Right atrium auricular region (tissue), 2 donors: ENCODE data around the gene COL25A1. TPM values are rescaled to one million over a fixed set of nuclear protein-coding genes. Genes with fewer than 3 reads are reported as not detected.

ENCODE experiments used
- DNase-seq: peaks from one replicate; pipeline ENCODE4 v3.0.0-alpha.2; 2019; ENCODE audit warnings: low spot score
- H3K27ac ChIP-seq, 2 donors: fragments of 200-600 bp; sonication (generic); 1 replicate in 1 of 2; 2 replicates in 1 of 2; pipeline ENCODE4 v1.5.1; 2016 to 2019
- H3K27me3 ChIP-seq, 2 donors: fragments of 200-600 bp; sonication (generic); one replicate each; pipeline versions ENCODE4 v1.5.1 to v1.6.0; 2017 to 2019
- H3K36me3 ChIP-seq: fragments of 200-600 bp; sonication (generic); one replicate; pipeline ENCODE4 v1.5.1; 2016
- H3K4me1 ChIP-seq, 2 donors: fragments of 200-600 bp; sonication (generic); one replicate each; pipeline versions ENCODE4 v1.5.1 to v1.6.0; 2017 to 2019
- H3K4me3 ChIP-seq, 2 donors: fragments of 200-600 bp; sonication (generic); 1 replicate in 1 of 2; 2 replicates in 1 of 2; pipeline ENCODE4 v1.5.1; 2017 to 2019; ENCODE audit warnings: mild to moderate bottlenecking in 1 of 2, moderate library complexity in 1 of 2
- H3K9me3 ChIP-seq, 2 donors: fragments of 200-600 bp; sonication (generic); one replicate each; pipeline ENCODE4 v1.5.1; 2019
- total RNA-seq, 2 donors: library from RNA; depleted of rRNA; stranded (reverse); fragments of >200 nt; gene quantifications; one replicate each; pipeline ENCODE4 v1.1.0, GENCODE V29; 2016
- TF ChIP-seq, protein P1 (sequence below), 2 donors: fragments of 200-600 bp; sonication (generic); IDR thresholded peaks; one replicate each; pipeline ENCODE4 v1.5.1; 2019; ENCODE audit warnings: antibody characterized with exemption in 2 of 2

Gene COL25A1
- total RNA-seq, 2 donors from 2014 or later: 0.26 to 0.59 TPM

- H3K27me3 ChIP-seq: no peaks in the 10 kb centered on the region
- H3K4me3 ChIP-seq: no peak overlapping the region
- H3K4me1 ChIP-seq: no peaks in the 10 kb centered on the region
- no peak for DNase-seq
- TF ChIP-seq, protein P1, sequence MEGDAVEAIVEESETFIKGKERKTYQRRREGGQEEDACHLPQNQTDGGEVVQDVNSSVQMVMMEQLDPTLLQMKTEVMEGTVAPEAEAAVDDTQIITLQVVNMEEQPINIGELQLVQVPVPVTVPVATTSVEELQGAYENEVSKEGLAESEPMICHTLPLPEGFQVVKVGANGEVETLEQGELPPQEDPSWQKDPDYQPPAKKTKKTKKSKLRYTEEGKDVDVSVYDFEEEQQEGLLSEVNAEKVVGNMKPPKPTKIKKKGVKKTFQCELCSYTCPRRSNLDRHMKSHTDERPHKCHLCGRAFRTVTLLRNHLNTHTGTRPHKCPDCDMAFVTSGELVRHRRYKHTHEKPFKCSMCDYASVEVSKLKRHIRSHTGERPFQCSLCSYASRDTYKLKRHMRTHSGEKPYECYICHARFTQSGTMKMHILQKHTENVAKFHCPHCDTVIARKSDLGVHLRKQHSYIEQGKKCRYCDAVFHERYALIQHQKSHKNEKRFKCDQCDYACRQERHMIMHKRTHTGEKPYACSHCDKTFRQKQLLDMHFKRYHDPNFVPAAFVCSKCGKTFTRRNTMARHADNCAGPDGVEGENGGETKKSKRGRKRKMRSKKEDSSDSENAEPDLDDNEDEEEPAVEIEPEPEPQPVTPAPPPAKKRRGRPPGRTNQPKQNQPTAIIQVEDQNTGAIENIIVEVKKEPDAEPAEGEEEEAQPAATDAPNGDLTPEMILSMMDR (IDR thresholded peaks at IDR 0.05): no peak
- no peaks in the 10 kb centered on the region for H3K36me3 ChIP-seq
- no peak overlapping the region for H3K27ac ChIP-seq
- H3K9me3 ChIP-seq: no peaks in the 10 kb centered on the region
Measured at GRCh38 chr4:109229028-109229427, 73.4 kb downstream of the COL25A1 start.

- H3K4me1 ChIP-seq: no peaks in the 10 kb centered on the region
- no peaks in the 10 kb centered on the region for H3K27me3 ChIP-seq
- no peak overlapping the region for H3K4me3 ChIP-seq
- H3K9me3 ChIP-seq: no peaks in the 10 kb centered on the region
- TF ChIP-seq, protein P1 (IDR thresholded peaks at IDR 0.05): no peak
- no peak overlapping the region for H3K27ac ChIP-seq
- no peak for DNase-seq
- H3K36me3 ChIP-seq: no peaks in the 10 kb centered on the region
Measured at GRCh38 chr4:109218288-109218687, 84.2 kb downstream of the COL25A1 start.

GRCh38 chr4:109216085-109216696, 86.3 kb downstream of the COL25A1 start:
- Histone ChIP-seq H3K4me3 (no peak overlapping the region), H3K36me3 (no peaks in the 10 kb centered on the region), H3K4me1 (no peaks in the 10 kb centered on the region), H3K27ac (no peak overlapping the region), H3K27me3 (no peaks in the 10 kb centered on the region), H3K9me3 (no peaks in the 10 kb centered on the region)
- TF ChIP-seq, protein P1 (IDR thresholded peaks at IDR 0.05): no peak
- no peak for DNase-seq

DNA sequence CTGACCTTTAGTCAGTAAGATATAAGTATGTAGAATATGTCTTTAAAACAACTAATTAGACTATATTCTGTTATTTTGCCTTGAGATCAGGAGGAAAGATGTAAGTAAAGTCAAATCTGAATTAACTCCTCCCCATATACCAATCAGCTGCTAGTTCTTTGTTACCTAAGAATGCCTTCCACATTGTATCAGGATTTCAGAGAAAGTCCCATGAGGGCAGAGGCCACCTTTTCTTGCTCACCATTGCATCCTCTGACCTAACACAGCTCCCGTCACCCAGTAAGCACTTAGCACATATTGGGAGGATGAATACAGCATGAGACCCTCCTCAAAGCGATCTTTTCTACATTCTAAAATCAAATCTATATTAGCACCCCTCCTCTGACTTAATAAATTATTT, 87.0 kb downstream of the COL25A1 start:
- Histone ChIP-seq H3K4me3 (no peak overlapping the region), H3K9me3 (no peaks in the 10 kb centered on the region), H3K36me3 (no peaks in the 10 kb centered on the region), H3K4me1 (no peaks in the 10 kb centered on the region), H3K27ac (no peak overlapping the region), H3K27me3 (no peaks in the 10 kb centered on the region)
- no peak for DNase-seq
- TF ChIP-seq, protein P1 (IDR thresholded peaks at IDR 0.05): no peak

DNA sequence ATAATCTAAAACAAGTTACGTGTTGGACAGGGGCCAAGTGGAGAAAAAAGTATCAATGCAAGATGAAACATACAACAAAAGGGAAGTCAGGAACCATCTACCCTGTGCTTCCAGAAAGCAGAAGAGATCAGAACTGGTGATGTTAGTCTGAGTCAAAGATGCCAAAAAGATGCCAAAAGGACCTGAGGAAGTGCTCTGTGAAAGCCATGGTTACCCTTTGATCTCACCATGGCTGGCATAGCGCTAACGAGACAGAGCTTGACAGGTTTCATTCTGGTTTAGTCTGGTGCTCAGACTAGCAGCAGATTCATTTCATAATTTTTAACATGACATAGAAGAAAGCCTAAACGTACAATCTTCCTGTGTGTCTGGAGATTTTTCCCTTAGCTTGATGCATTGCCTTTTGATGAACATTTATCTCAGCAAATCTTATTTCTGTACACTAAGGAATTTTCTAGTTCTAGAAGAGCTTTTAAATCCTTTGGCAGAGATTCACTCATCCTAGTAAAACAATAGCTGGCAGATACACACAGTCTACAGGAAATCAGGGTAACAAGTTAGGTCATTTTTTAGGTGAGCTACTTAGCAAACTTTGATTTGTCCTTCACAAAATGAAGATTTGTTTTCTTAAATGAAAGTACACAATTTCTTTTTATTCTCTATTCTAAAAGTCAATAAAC, 87.7 kb downstream of the COL25A1 start:
- TF ChIP-seq, protein P1 (IDR thresholded peaks at IDR 0.05): no peak
- DNase-seq: no peak
- Histone ChIP-seq H3K4me1 (no peaks in the 10 kb centered on the region), H3K27ac (no peak overlapping the region), H3K27me3 (no peaks in the 10 kb centered on the region), H3K9me3 (no peaks in the 10 kb centered on the region), H3K4me3 (no peak overlapping the region), H3K36me3 (no peaks in the 10 kb centered on the region)
